Smooth muscle cell of trachea (primary cell): ENCODE results near the gene RIMS4. TPM values are rescaled to one million over a fixed set of nuclear protein-coding genes. Genes with fewer than 3 reads are reported as not detected.

Source experiments
- total RNA-seq: library from RNA; depleted of rRNA; stranded (reverse); fragments of >200 nt; gene quantifications from 2 replicates; pipeline ENCODE4 v1.2.1, GENCODE V29; 2014

RIMS4 gene
- total RNA-seq: under 0.01 and 0.17 TPM in 2 replicates

DNA sequence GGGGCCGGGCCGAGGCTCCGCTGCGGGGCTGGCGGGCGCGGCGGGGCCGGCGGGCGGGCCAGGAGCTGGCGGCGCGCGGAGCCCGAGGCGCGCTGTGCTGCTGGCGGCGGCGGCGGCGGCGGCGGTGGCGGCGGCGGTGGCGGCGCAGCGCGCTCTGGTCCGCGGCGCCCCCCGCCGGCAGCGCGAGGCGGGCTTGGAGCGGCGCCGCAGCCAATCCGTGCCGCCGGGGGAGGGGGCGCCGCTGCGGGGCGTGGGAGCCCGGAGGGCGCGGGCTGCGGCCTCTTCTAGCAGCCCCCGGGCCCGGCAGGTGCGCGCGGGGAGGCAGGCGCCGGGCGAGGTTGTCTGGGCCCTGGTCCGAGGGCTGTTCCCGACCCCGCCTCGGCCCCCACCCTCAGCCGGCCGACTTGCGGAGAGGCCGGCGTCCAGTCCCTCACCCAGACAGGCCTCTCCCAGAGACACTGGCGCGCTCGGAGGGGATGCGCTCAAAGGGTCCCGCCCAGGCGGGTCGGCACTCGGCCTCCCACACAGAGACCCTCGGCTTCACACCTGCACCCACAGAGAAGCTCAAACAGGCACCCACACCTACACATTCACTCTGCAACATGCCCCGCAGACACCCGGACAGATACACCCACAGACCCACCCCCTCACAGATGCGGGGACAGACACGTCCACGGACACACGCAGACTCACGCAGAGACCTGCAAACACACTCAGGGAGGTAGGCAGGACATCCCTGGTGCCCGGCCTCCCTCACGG is at the start of gene RIMS4:
TSS of gene RIMS4 (minus strand) at position 156 of the 759 bp plus-strand sequence. CDS start 275 bp downstream, outside the sequence.

GRCh38 chr20:44745598-44746366 is 64.6 kb downstream of the RIMS4 start, which contains the start of gene KCNK15:
TSS of gene KCNK15 (plus strand) at chr20:44745865. CDS start at chr20:44745911, 46 bp downstream.

GRCh38 chr20:44714701-44715498 is 95.4 kb downstream of the RIMS4 start, which contains the start of gene CCN5:
TSS of gene CCN5 (plus strand) at chr20:44715369. CDS start at chr20:44715391, 22 bp downstream.

Other genes with a start within 250 kb of the RIMS4 start
- 129 and 140 TPM in 2 replicates for gene PKIG, start 228.0 kb downstream of the RIMS4 start, total RNA-seq
- 2.6 and 12.2 TPM in 2 replicates for gene ADA, start 158.8 kb downstream of the RIMS4 start, total RNA-seq
- 7.4 and 25.3 TPM in 2 replicates for gene CCN5, start 95.2 kb downstream of the RIMS4 start, total RNA-seq
- 0.29 and 1.3 TPM in 2 replicates for gene KCNK15, start 64.7 kb downstream of the RIMS4 start, total RNA-seq
- 88.7 and 158 TPM in 2 replicates for gene YWHAB, start 75.2 kb upstream of the RIMS4 start, total RNA-seq
- gene PABPC1L, start 99.5 kb upstream of the RIMS4 start, total RNA-seq: 11.5 and 14.1 TPM in 2 replicates
- 24.3 and 29.1 TPM in 2 replicates for gene TOMM34, start 149.9 kb upstream of the RIMS4 start, total RNA-seq
- 28.4 and 31.4 TPM in 2 replicates for gene STK4, start 156.0 kb upstream of the RIMS4 start, total RNA-seq